Neural progenitor cell (in vitro differentiated cells): Measurements from ENCODE around the gene MED12L.

ENCODE experiments used
- EZH2 ChIP-seq: fragments of 200-600 bp; sonication (generic); IDR thresholded peaks from 2 replicates; pipeline ENCODE4 v1.6.1; 2017; ENCODE audit warnings: antibody characterized with exemption, mild to moderate bottlenecking, moderate library complexity
- TF ChIP-seq, protein P1 (sequence below): fragments of 200-600 bp; sonication (generic); IDR thresholded peaks from 2 replicates; pipeline ENCODE4 v1.5.1; 2017; ENCODE audit warnings: antibody characterized with exemption, mild to moderate bottlenecking

DNA sequence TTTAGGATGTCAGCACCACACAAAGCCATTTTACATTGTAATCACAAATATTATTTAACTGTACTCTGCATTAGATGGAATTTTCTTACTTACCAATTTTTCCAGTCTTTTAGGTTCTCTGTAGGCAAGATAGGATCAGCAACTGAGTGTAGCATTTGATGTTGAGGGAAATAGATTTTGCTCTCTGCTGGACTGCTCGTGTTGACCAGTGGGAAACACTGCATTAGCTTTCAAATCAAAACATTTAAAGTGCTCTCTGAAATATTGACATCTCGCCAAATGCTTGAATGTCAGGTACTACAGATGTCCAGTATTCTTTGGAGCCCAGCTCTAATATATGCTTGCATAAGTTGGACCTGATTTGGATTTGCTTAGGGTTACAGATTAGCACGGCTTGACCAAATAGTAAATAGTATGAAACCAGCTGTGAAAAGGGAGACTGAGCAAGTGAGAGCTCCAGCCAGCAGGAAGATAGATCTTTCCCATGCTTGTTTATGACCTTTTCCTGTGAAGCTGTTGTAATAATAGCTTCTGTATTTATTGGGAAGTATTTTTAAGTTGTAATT, 163.4 kb downstream of the MED12L start:
- no peak for TF ChIP-seq EZH2
- TF ChIP-seq, protein P1, sequence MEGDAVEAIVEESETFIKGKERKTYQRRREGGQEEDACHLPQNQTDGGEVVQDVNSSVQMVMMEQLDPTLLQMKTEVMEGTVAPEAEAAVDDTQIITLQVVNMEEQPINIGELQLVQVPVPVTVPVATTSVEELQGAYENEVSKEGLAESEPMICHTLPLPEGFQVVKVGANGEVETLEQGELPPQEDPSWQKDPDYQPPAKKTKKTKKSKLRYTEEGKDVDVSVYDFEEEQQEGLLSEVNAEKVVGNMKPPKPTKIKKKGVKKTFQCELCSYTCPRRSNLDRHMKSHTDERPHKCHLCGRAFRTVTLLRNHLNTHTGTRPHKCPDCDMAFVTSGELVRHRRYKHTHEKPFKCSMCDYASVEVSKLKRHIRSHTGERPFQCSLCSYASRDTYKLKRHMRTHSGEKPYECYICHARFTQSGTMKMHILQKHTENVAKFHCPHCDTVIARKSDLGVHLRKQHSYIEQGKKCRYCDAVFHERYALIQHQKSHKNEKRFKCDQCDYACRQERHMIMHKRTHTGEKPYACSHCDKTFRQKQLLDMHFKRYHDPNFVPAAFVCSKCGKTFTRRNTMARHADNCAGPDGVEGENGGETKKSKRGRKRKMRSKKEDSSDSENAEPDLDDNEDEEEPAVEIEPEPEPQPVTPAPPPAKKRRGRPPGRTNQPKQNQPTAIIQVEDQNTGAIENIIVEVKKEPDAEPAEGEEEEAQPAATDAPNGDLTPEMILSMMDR = no peak
